ENCODE measurements around the gene DNAJC17.

Gene DNAJC17

DNA sequence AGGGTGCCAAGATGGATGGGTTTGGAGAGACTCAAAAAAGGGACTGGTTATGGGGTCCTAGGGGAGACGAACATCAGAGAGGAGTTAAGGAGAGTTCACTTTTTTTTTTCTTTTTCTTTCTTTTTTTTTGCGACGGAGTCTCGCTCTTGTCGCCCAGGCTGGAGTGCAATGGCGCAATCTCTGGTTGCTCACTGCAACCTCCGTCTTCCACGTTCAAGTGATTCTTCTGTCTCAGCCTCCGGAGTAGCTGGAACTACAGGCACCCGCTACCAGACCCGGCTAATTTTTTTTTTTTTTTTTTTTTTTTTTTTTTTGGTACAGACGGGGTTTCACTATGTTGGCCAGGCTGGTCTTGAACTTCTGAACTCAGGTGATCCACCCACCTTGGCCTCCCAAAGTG lies 37.8 kb upstream of the DNAJC17 start:
- Histone ChIP-seq H3K9me3 (ENCODE audit: control insufficient read depth, low read length) (no peaks in the 10 kb centered on the region), H3K4me1 (ENCODE audit: control insufficient read depth, insufficient read depth, low read length) (peaks cover 32% of the 10 kb centered on the region), H3K9ac (ENCODE audit: low read length) (peak overlapping the region; percentile 93), H3K27me3 (ENCODE audit: control insufficient read depth, insufficient read depth, low read length) (no peaks in the 10 kb centered on the region), H3K36me3 (ENCODE audit: control insufficient read depth, insufficient read depth, low read length) (no peaks in the 10 kb centered on the region), H3K4me3 (ENCODE audit: low read length) (peak overlapping the region; percentile 80)

DNA sequence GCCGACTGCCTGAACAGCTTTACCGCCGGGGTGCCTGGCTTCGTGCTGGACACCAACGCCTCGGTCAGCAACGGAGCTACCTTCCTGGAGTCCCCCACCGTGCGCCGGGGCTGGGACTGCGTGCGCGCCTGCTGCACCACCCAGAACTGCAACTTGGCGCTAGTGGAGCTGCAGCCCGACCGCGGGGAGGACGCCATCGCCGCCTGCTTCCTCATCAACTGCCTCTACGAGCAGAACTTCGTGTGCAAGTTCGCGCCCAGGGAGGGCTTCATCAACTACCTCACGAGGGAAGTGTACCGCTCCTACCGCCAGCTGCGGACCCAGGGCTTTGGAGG lies 37.4 kb upstream of the DNAJC17 start:
- peak overlapping the region; percentile 80 for H3K4me3 ChIP-seq (ENCODE audit: low read length)
- H3K36me3 ChIP-seq (ENCODE audit: control insufficient read depth, insufficient read depth, low read length): no peaks in the 10 kb centered on the region
- peaks cover 32% of the 10 kb centered on the region for H3K4me1 ChIP-seq (ENCODE audit: control insufficient read depth, insufficient read depth, low read length)
- H3K9me3 ChIP-seq (ENCODE audit: control insufficient read depth, low read length): no peaks in the 10 kb centered on the region
- H3K9ac ChIP-seq (ENCODE audit: low read length): peak overlapping the region; percentile 93
- H3K27me3 ChIP-seq (ENCODE audit: control insufficient read depth, insufficient read depth, low read length): no peaks in the 10 kb centered on the region

DNA sequence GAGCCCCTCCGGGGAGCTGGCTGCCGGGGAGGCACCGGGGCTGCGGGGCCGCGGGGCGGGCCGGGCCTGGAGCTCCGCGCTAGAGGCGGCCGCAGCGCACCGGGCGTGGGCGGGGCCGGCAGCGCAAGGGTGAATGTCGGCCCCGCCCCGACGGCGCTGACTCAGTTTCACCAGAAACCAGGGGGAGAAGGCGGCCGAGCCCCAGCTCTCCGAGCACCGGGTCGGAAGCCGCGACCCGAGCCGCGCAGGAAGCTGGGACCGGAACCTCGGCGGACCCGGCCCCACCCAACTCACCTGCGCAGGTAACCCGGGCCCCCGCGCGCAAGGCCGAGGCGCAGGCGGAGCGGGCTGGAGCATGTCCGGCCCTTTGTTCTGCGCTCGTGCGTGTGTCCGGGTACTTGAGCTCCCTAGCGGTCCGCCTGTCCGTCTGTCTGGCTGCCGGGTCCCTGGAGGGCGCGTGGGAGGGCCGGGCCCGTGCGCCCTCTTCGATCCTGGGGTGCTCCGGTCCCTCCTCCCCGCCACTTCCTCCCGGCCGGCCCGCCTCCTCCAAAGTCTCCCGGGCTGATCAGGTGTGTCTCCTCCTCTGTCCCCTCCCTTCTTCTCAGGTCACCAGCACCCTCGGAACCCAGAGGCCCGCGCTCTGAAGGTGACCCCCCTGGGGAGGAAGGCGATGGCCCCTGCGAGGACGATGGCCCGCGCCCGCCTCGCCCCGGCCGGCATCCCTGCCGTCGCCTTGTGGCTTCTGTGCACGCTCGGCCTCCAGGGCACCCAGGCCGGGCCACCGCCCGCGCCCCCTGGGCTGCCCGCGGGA lies 36.8 kb upstream of the DNAJC17 start, which contains the start of gene SPINT1:
Gene SPINT1 (plus strand): TSS at position 164 of the 811 bp plus-strand sequence. CDS start 507 bp downstream, at position 671.
- Histone ChIP-seq H3K27me3 (ENCODE audit: control insufficient read depth, insufficient read depth, low read length) (no peaks in the 10 kb centered on the region), H3K36me3 (ENCODE audit: control insufficient read depth, insufficient read depth, low read length) (no peaks in the 10 kb centered on the region), H3K9ac (ENCODE audit: low read length) (peak within 1 kb of the TSS; percentile 93), H3K4me1 (ENCODE audit: control insufficient read depth, insufficient read depth, low read length) (peaks cover 32% of the 10 kb centered on the region), H3K9me3 (ENCODE audit: control insufficient read depth, low read length) (no peaks in the 10 kb centered on the region), H3K4me3 (ENCODE audit: low read length) (peak within 1 kb of the TSS; percentile 80)

DNA sequence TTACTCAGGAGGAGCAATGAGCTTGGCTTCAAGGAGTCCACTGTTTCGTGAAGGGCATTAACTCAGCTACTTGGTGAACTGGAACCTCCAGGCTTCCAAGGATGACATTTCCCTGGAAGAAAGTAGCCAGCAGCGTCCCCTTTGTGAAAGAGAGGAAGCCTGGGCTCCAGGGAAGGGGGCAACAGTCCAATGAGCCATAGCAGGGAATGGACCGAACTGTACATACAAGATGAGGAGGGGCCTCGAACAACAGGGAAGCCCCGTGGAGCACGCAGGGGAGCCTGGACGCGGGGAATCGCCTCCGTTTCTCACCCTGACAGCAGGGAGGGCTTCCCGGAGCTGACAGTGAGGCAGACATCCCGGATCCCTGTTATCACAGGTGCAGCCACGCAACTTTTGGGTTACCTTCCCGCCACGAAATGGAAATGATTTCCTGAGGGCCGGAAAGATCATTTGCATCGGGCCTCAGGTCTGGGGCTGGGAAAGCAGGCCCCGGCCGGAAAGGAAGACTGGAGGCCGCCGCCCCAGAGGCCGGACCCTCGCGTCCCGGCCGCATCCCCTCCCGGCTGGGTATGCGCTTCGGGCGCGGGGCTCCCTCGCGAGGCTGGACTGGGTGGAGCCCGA lies 36.1 kb upstream of the DNAJC17 start:
- Histone ChIP-seq H3K4me1 (ENCODE audit: control insufficient read depth, insufficient read depth, low read length) (peaks cover 32% of the 10 kb centered on the region), H3K36me3 (ENCODE audit: control insufficient read depth, insufficient read depth, low read length) (no peaks in the 10 kb centered on the region), H3K4me3 (ENCODE audit: low read length) (peak overlapping the region; percentile 28), H3K9ac (ENCODE audit: low read length) (peak overlapping the region; percentile 93), H3K9me3 (ENCODE audit: control insufficient read depth, low read length) (no peaks in the 10 kb centered on the region), H3K27me3 (ENCODE audit: control insufficient read depth, insufficient read depth, low read length) (no peaks in the 10 kb centered on the region)

DNA sequence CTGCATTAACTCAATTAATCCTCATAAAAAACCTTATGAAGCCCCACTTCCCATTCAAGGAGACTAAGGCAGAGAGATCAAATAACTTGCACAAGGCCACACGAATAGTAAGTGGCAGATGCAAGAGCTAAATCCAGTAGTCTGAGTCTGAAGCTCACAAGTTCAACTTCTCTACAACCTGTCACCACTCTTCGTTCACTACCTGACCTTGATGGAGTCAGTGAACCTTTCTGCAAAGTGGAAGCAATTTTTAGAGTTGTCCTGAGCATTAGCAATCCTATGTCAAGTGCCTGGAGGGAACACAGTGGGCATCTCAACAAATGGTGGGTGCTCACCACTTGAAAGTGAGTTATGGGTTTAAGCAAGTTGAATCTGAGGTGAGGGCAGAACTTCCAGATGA lies 34.5 kb upstream of the DNAJC17 start:
- H3K36me3 ChIP-seq (ENCODE audit: control insufficient read depth, insufficient read depth, low read length): no peaks in the 10 kb centered on the region
- peaks cover 16% of the 10 kb centered on the region for H3K4me1 ChIP-seq (ENCODE audit: control insufficient read depth, insufficient read depth, low read length)
- H3K9ac ChIP-seq (ENCODE audit: low read length): no peak overlapping the region
- no peak overlapping the region for H3K4me3 ChIP-seq (ENCODE audit: low read length)
- H3K9me3 ChIP-seq (ENCODE audit: control insufficient read depth, low read length): no peaks in the 10 kb centered on the region
- H3K27me3 ChIP-seq (ENCODE audit: control insufficient read depth, insufficient read depth, low read length): no peaks in the 10 kb centered on the region

DNA sequence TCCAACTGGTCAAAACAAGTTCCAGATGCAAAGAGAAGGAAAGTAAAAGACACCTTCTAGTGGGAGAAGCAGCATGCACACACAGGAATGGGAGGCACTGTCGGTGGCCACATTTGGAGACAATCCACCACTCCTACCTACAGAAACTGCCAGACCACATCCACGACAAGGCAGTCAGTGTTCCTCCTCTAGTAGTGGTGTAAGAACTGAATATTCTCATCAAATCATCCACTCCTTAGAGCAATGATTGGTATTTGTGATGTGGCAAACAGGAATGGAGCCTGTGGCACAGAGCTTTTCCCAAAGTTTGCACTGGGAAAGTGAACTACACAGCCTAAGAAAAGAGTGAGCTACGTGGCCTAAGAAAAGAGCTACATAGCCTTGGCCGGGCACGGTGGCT lies 31.5 kb upstream of the DNAJC17 start:
- no peaks in the 10 kb centered on the region for H3K36me3 ChIP-seq (ENCODE audit: control insufficient read depth, insufficient read depth, low read length)
- no peaks in the 10 kb centered on the region for H3K9me3 ChIP-seq (ENCODE audit: control insufficient read depth, low read length)
- H3K27me3 ChIP-seq (ENCODE audit: control insufficient read depth, insufficient read depth, low read length): no peaks in the 10 kb centered on the region
- H3K4me3 ChIP-seq (ENCODE audit: low read length): no peak overlapping the region
- H3K9ac ChIP-seq (ENCODE audit: low read length): no peak overlapping the region
- H3K4me1 ChIP-seq (ENCODE audit: control insufficient read depth, insufficient read depth, low read length): peaks cover 8% of the 10 kb centered on the region

DNA sequence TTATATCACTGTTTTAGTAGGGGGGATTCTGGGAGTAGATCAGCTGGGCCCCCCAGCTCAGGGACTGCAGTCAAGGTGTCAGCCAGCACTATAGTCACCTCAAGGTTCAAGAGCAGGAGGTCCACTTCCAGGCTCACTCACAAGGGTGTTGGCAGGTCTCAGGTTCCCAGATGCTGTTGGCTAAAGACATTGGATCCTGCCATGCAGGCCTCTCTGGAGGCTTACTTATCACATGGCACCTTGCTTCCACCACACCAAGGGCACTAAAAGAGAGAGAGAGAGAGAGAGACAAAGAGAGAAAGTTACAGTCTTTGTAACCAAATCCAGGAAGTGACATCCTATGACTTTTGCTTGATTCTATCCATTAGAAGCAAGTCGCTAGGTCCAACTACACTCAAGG lies 28.7 kb upstream of the DNAJC17 start:
- no peaks in the 10 kb centered on the region for H3K27me3 ChIP-seq (ENCODE audit: control insufficient read depth, insufficient read depth, low read length)
- H3K9ac ChIP-seq (ENCODE audit: low read length): no peak overlapping the region
- H3K36me3 ChIP-seq (ENCODE audit: control insufficient read depth, insufficient read depth, low read length): no peaks in the 10 kb centered on the region
- H3K4me1 ChIP-seq (ENCODE audit: control insufficient read depth, insufficient read depth, low read length): no peaks in the 10 kb centered on the region
- no peak overlapping the region for H3K4me3 ChIP-seq (ENCODE audit: low read length)
- no peaks in the 10 kb centered on the region for H3K9me3 ChIP-seq (ENCODE audit: control insufficient read depth, low read length)

DNA sequence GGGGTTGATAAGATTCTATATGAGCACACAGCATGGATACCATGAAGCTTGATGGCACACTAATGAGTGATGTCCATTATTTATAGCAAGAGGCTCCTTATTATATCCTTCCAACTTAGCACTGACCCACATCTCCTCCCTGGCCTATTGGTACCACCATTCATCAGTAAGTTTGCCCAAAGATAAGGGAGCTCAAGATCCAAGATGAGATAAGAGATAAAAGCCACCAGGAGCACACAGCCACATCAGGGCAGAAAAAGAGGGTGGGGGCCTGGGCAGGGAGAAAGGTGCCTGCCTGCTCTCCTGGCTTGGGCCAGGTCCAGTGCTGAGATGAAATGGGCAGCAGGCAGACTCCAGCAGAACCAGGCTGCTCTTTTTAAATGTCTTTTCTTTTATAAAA lies 25.6 kb upstream of the DNAJC17 start:
- Histone ChIP-seq H3K27me3 (ENCODE audit: control insufficient read depth, insufficient read depth, low read length) (no peaks in the 10 kb centered on the region), H3K9ac (ENCODE audit: low read length) (no peak overlapping the region), H3K4me1 (ENCODE audit: control insufficient read depth, insufficient read depth, low read length) (peaks cover 12% of the 10 kb centered on the region)

DNA sequence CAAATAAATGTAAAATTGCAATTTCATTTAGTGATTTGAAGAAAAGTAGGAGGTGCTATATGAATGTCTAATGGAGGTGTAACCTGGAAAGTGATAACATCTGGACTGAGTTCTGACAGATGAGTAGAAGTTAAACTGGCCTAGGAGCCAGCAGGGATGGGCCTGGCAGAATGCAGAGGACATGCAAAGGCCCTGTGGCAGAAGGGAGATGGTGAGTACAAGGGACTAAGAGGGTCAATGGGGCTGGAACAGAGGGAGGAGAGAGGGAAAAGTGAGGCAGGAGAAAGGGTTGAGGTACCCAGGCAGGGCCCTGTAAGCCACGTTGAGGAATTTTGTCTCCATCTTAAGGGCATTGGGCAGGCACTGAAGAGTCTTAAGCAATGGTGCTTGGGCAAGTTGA lies 24.6 kb upstream of the DNAJC17 start:
- no peaks in the 10 kb centered on the region for H3K27me3 ChIP-seq (ENCODE audit: control insufficient read depth, insufficient read depth, low read length)
- H3K36me3 ChIP-seq (ENCODE audit: control insufficient read depth, insufficient read depth, low read length): no peaks in the 10 kb centered on the region

More for the DNA sequence above, 25.6 kb upstream of the DNAJC17 start:
- Histone ChIP-seq H3K9me3 (ENCODE audit: control insufficient read depth, low read length) (no peaks in the 10 kb centered on the region), H3K4me3 (ENCODE audit: low read length) (no peak overlapping the region), H3K36me3 (ENCODE audit: control insufficient read depth, insufficient read depth, low read length) (no peaks in the 10 kb centered on the region)

DNA sequence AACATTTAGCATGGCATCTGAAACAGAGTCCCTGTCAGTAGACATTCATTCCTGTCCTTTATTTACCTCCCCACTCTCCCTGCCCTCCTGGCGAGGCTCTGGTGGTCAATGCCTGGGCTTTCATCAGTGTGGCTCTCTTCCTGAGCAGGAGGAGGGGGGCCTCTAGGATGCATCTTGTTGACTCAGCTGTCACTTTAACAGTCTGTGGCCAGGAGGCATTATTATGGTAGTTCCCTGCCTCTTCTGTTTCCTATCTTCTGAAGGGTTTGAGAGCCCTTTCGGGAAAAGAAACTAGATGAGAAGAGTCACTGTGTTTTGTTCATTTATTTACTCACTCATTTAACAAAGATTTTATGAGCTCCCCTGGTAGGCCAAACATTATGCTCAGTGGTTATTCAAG lies 23.6 kb upstream of the DNAJC17 start:
- Histone ChIP-seq H3K4me1 (ENCODE audit: control insufficient read depth, insufficient read depth, low read length) (peaks cover 21% of the 10 kb centered on the region), H3K9me3 (ENCODE audit: control insufficient read depth, low read length) (no peaks in the 10 kb centered on the region), H3K27me3 (ENCODE audit: control insufficient read depth, insufficient read depth, low read length) (no peaks in the 10 kb centered on the region), H3K36me3 (ENCODE audit: control insufficient read depth, insufficient read depth, low read length) (no peaks in the 10 kb centered on the region), H3K4me3 (ENCODE audit: low read length) (no peak overlapping the region), H3K9ac (ENCODE audit: low read length) (no peak overlapping the region)

More for the DNA sequence above, 24.6 kb upstream of the DNAJC17 start:
- Histone ChIP-seq H3K4me3 (ENCODE audit: low read length) (no peak overlapping the region), H3K4me1 (ENCODE audit: control insufficient read depth, insufficient read depth, low read length) (peaks cover 12% of the 10 kb centered on the region), H3K9ac (ENCODE audit: low read length) (no peak overlapping the region), H3K9me3 (ENCODE audit: control insufficient read depth, low read length) (no peaks in the 10 kb centered on the region)

DNA sequence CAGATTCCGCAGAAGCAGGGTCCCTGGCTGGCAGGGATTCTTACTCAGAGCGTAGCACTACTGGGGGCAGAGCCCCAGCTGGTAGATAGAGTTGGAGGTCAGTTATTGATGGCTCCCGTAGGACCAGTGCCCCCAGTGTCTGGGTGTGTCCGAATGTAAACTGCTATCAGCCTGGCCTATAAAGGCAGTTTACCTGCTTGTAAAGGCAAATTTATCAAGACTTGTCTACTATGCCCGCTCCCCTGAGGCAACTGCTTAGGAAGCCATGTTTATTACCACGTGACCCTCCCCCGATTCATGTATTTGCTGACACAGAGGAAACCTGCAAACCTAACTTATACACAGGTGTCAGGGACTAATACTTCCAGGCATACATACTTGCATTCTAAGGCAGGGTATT lies 21.8 kb upstream of the DNAJC17 start:
- H3K9me3 ChIP-seq (ENCODE audit: control insufficient read depth, low read length): no peaks in the 10 kb centered on the region
- H3K4me3 ChIP-seq (ENCODE audit: low read length): no peak overlapping the region
- H3K4me1 ChIP-seq (ENCODE audit: control insufficient read depth, insufficient read depth, low read length): peaks cover 29% of the 10 kb centered on the region
- H3K9ac ChIP-seq (ENCODE audit: low read length): no peak overlapping the region
- no peaks in the 10 kb centered on the region for H3K36me3 ChIP-seq (ENCODE audit: control insufficient read depth, insufficient read depth, low read length)
- no peaks in the 10 kb centered on the region for H3K27me3 ChIP-seq (ENCODE audit: control insufficient read depth, insufficient read depth, low read length)

DNA sequence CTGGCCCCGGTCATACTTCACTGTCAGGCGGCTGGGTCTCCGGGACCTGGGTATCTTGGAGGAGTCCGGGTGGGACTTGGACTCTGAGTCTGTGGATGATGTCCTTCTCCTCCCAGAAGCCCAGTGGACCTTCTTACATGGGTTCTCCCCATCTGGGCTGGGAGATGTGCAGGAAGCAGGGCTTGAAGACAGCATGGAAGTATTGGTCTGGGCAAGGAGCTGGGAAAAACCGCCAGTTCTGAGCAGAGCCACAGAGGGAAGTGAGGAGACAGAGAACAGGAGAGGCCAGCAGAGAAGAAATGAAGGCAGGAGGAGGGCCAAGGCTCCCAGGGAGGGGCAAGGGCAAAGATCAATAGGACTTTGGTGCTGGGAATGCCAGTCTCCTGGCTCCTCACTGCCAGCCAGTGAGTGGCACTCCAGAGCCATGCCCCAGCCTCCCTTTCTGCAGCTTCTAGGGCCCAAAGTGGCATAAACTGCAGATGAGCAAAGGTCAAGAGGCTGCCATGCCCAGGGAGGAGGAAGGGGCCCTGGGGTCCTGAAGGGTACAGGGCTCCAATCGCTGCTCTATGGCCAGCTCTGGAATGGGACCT lies 21.3 kb upstream of the DNAJC17 start, which contains the start of gene PPP1R14D:
Gene PPP1R14D (minus strand): TSS at position 262 of the 590 bp plus-strand sequence. CDS start 67 bp downstream, at position 195.
- Histone ChIP-seq H3K36me3 (ENCODE audit: control insufficient read depth, insufficient read depth, low read length) (no peaks in the 10 kb centered on the region), H3K4me3 (ENCODE audit: low read length) (no peak within 1 kb of the TSS), H3K9me3 (ENCODE audit: control insufficient read depth, low read length) (no peaks in the 10 kb centered on the region), H3K4me1 (ENCODE audit: control insufficient read depth, insufficient read depth, low read length) (peaks cover 29% of the 10 kb centered on the region), H3K27me3 (ENCODE audit: control insufficient read depth, insufficient read depth, low read length) (no peaks in the 10 kb centered on the region), H3K9ac (ENCODE audit: low read length) (peak within 1 kb of the TSS; percentile 1)
